ENCODE data around the gene SH3PXD2A.

DNA sequence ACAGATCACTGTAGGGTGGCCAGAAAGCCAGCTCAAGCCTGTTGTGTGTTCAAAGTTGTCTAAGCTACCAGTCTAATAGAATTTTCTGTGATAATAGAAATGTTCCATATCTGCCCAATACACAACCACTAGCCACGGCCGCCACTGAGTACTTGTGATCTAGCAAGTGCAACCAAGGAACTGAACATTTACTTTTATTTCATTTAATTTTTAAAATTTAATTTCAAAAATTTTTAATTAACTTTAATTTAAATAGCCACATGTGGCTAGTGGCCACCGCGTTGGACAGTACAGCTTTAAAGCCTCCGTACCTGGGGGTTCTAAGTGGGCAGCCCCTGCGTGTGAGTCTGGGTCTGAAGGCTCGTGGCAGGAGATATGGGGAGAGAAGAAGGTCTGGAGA, 60.4 kb downstream of the SH3PXD2A start:
- TF ChIP-seq, protein P1, sequence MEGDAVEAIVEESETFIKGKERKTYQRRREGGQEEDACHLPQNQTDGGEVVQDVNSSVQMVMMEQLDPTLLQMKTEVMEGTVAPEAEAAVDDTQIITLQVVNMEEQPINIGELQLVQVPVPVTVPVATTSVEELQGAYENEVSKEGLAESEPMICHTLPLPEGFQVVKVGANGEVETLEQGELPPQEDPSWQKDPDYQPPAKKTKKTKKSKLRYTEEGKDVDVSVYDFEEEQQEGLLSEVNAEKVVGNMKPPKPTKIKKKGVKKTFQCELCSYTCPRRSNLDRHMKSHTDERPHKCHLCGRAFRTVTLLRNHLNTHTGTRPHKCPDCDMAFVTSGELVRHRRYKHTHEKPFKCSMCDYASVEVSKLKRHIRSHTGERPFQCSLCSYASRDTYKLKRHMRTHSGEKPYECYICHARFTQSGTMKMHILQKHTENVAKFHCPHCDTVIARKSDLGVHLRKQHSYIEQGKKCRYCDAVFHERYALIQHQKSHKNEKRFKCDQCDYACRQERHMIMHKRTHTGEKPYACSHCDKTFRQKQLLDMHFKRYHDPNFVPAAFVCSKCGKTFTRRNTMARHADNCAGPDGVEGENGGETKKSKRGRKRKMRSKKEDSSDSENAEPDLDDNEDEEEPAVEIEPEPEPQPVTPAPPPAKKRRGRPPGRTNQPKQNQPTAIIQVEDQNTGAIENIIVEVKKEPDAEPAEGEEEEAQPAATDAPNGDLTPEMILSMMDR (IDR thresholded peaks at IDR 0.05), result no peak
- TF ChIP-seq POLR2A (IDR thresholded peaks at IDR 0.05), result no peak
